Transverse colon (tissue), 4 donors: ENCODE results near the gene DLG2. TPM values are rescaled to one million over a fixed set of nuclear protein-coding genes. Genes with fewer than 3 reads are reported as not detected.

Experiments
- DNase-seq: peaks from one replicate; pipeline ENCODE4 v3.0.0-alpha.2; 2019
- H3K27ac ChIP-seq, 4 donors: fragments of 200-600 bp; sonication (generic); 2 replicates each; pipeline ENCODE4 v1.5.1; 2016 to 2018; ENCODE audit warnings: inconsistent platforms in 4 of 4
- H3K27me3 ChIP-seq: fragments of 200-600 bp; sonication (generic); 2 replicates; pipeline ENCODE4 v1.5.1; 2017; ENCODE audit warnings: inconsistent platforms
- H3K36me3 ChIP-seq, 4 donors: fragments of 200-600 bp; sonication (generic); 2 replicates each; pipeline ENCODE4 v1.5.1; 2017 to 2019; ENCODE audit warnings: inconsistent platforms in 4 of 4
- H3K4me1 ChIP-seq, 4 donors: fragments of 200-600 bp; sonication (generic); 2 replicates each; pipeline ENCODE4 v1.5.1; 2017 to 2020; ENCODE audit warnings: inconsistent platforms in 4 of 4
- H3K4me3 ChIP-seq, 4 donors: fragments of 200-600 bp; sonication (generic); 1 replicate in 1 of 4; 2 replicates in 3 of 4; pipeline versions ENCODE4 v1.5.1 to v1.6.1; 2017 to 2019; ENCODE audit warnings: inconsistent platforms in 4 of 4
- H3K9me3 ChIP-seq, 2 donors: fragments of 200-600 bp; sonication (generic); 2 replicates each; pipeline ENCODE4 v1.5.1; 2017 to 2019; ENCODE audit warnings: inconsistent platforms in 2 of 2
- CTCF ChIP-seq, 5 experiments: fragments of 200-600 bp in 3 of 5; fragments of 450-650 bp in 2 of 5; sonication (generic) in 3 of 5; IDR thresholded peaks; 1 replicate in 2 of 5; 2 replicates in 3 of 5; pipeline ENCODE4 v1.5.1; 2016 to 2017; ENCODE audit warnings: antibody characterized with exemption in 5 of 5, inconsistent platforms in 3 of 5, mild to moderate bottlenecking in 2 of 5, moderate library complexity in 1 of 5
- EP300 ChIP-seq: sonication (generic); formaldehyde crosslinking; IDR thresholded peaks from one replicate; pipeline ENCODE4 v1.6.1; 2017; ENCODE audit warnings: antibody characterized with exemption, low read depth
- POLR2A ChIP-seq: fragments of 450-650 bp; IDR thresholded peaks from one replicate; pipeline ENCODE4 v1.6.1; 2016; ENCODE audit warnings: antibody characterized with exemption, mild to moderate bottlenecking, moderate library complexity
- POLR2AphosphoS5 ChIP-seq, 3 donors: sonication (generic); formaldehyde crosslinking; IDR thresholded peaks; one replicate each; pipeline ENCODE4 v1.6.1; 2016; ENCODE audit warnings: antibody characterized with exemption in 3 of 3
- WGBS, 2 donors: methylation state at CpG; one replicate each; pipeline ENCODE4 v1.1.5; 2018; ENCODE audit warnings: low coverage in 1 of 2; 5-methylcytosine and 5-hydroxymethylcytosine counted together
- in situ Hi-C, 4 donors: fragments of 200-750 bp; cut with MboI; loops; one replicate each; pipeline versions ENCODE4 v1.15.0 to v1.15.1; 2017; ENCODE audit warnings: low sequenced_read_pairs in 3 of 4, low pct_ligation_motif_present in 1 of 4, low pct_unique_long_range_greater_than_20kb in 1 of 4
- intact Hi-C: fragments of 100-400 bp; cut with DNase I; formaldehyde crosslinking; loops from one replicate; pipeline ENCODE4 v1.15.1; 2023; ENCODE audit warnings: low total_unique reads
- total RNA-seq, 4 donors: library from RNA; depleted of rRNA; stranded (reverse); fragments of >200 nt; gene quantifications; one replicate each; pipeline ENCODE4 v1.1.0, GENCODE V29; 2016

The DLG2 gene
- total RNA-seq, 4 donors from 2014 or later = 1.9 to 28.3 (median 3.7) TPM

DNA sequence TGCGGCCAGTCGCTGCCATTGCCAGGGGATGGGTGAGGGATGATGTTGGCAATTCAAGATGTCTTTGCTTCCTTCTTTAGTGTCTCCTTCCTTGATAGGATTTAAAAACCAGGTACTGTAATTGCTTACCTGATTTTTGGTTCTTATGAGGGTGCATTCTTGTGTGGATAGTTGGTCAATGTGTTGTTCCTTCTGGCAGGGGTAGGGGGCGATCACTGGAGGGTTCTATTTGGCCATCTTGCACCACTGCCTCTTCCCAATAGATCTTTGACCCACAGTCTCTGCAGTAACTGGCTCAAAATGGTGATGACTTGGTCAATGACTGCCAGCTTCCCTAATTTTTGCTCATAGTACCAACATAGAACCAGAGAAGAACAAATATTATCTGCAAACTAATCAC, 680.1 kb downstream of the DLG2 start:
- intact Hi-C loops (no loop called here), in situ Hi-C loops (no loop called here)
- 89 to 100% methylated on average over 2 to 3 of the region's 3 CpGs for WGBS, 2 donors
- Histone ChIP-seq H3K4me3 (no peak overlapping the region), H3K27ac (no peak overlapping the region), H3K27me3 (no peaks in the 10 kb centered on the region), H3K9me3 (no peaks in the 10 kb centered on the region), H3K36me3 (no peaks in the 10 kb centered on the region), H3K4me1 (no peaks in the 10 kb centered on the region)
- no peak for TF ChIP-seq CTCF (IDR thresholded peaks at IDR 0.05)
- TF ChIP-seq EP300 = no peak
- no peak for TF ChIP-seq POLR2A
- TF ChIP-seq POLR2AphosphoS5 (IDR thresholded peaks at IDR 0.05) = no peak
- DNase-seq = no peak

GRCh38 chr11:84930863-84931262, 696.3 kb downstream of the DLG2 start:
- H3K36me3 ChIP-seq = no peaks in the 10 kb centered on the region
- TF ChIP-seq POLR2AphosphoS5 (IDR thresholded peaks at IDR 0.05) (no peak), CTCF (IDR thresholded peaks at IDR 0.05) (no peak), POLR2A (no peak), EP300 (no peak)
- no peaks in the 10 kb centered on the region for H3K27me3 ChIP-seq
- intact Hi-C loops = no loop called here
- no peaks in the 10 kb centered on the region for H3K4me1 ChIP-seq
- no peaks in the 10 kb centered on the region for H3K9me3 ChIP-seq
- H3K27ac ChIP-seq = no peak overlapping the region
- 38 to 83% methylated on average over 1 of the region's 1 CpG for WGBS, 2 donors
- in situ Hi-C loops = no loop called here
- H3K4me3 ChIP-seq = no peak overlapping the region
- no peak for DNase-seq

GRCh38 chr11:84929738-84930137, 697.4 kb downstream of the DLG2 start:
- in situ Hi-C loops = no loop called here
- WGBS, 2 donors = 81 to 91% methylated on average over 2 of the region's 2 CpGs
- intact Hi-C loops = no loop called here

GRCh38 chr11:84924154-84924692, 702.9 kb downstream of the DLG2 start:
- H3K4me3 ChIP-seq = no peak overlapping the region
- WGBS, 2 donors = 58 to 100% methylated on average over 1 to 4 of the region's 4 CpGs
- no peaks in the 10 kb centered on the region for H3K36me3 ChIP-seq
- TF ChIP-seq EP300 = no peak
- TF ChIP-seq CTCF (IDR thresholded peaks at IDR 0.05) = no peak
- no peak for TF ChIP-seq POLR2AphosphoS5 (IDR thresholded peaks at IDR 0.05)
- TF ChIP-seq POLR2A = no peak
- no peak for DNase-seq
- peaks cover 0 to 16% (median 0%) of the 10 kb centered on the region in 4 donors for H3K4me1 ChIP-seq
- no peak overlapping the region for H3K27ac ChIP-seq
- no peaks in the 10 kb centered on the region for H3K27me3 ChIP-seq
- no peaks in the 10 kb centered on the region for H3K9me3 ChIP-seq
- intact Hi-C loops = no loop called here
- in situ Hi-C loops = no loop called here

More at GRCh38 chr11:84929738-84930137, 697.4 kb downstream of the DLG2 start:
- no peak for TF ChIP-seq EP300
- no peak for TF ChIP-seq POLR2AphosphoS5 (IDR thresholded peaks at IDR 0.05)
- TF ChIP-seq POLR2A = no peak
- no peak for TF ChIP-seq CTCF (IDR thresholded peaks at IDR 0.05)
- H3K9me3 ChIP-seq = no peaks in the 10 kb centered on the region
- H3K36me3 ChIP-seq = no peaks in the 10 kb centered on the region
- H3K27me3 ChIP-seq = no peaks in the 10 kb centered on the region
- no peak overlapping the region for H3K27ac ChIP-seq
- H3K4me3 ChIP-seq = no peak overlapping the region
- DNase-seq = no peak
- H3K4me1 ChIP-seq = no peaks in the 10 kb centered on the region
